Measurements from ENCODE around the gene CFAP70. TPM values are rescaled to one million over a fixed set of nuclear protein-coding genes. Genes with fewer than 3 reads are reported as not detected.

The CFAP70 gene
- total RNA-seq, 1 experiment from 2014 or later: 0.24 TPM

DNA sequence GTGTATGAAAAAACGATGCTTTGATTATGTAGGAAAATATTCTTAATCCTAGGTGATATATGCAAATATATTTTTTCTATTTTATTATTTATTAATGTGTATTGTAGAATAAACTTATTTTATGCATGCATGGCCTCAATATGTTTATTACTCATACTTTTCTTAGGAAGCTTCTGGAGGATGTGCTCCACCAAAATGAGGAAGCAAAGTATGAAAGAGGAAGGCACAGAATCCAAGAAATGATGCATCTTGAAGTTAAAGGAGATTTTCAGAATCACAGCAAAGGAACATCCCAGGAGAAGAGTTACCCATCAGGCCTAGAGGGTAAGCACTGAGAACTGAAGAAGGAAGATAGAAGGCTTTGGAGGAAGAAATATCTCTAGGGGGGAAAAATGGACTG lies 71.2 kb downstream of the CFAP70 start:
- H2BK120ac ChIP-seq (ENCODE audit: low read depth, low read length, poor library complexity, severe bottlenecking): no peak overlapping the region
- no peaks in the 10 kb centered on the region for H3K79me1 ChIP-seq (ENCODE audit: insufficient read depth, low read depth, low read length, poor library complexity, severe bottlenecking)
- H3K79me2 ChIP-seq (ENCODE audit: insufficient read depth, low read length): no peaks in the 10 kb centered on the region
- no CpG with 5 or more reads among the region's 1 CpG for WGBS (ENCODE audit: extremely low coverage, insufficient read length, low lambda C conversion rate)
- H3K27me3 ChIP-seq (ENCODE audit: insufficient read depth, low read length): no peaks in the 10 kb centered on the region
- no peak overlapping the region for H3K14ac ChIP-seq (ENCODE audit: insufficient read depth, low read length)
- no peak overlapping the region for H3K56ac ChIP-seq (ENCODE audit: insufficient read length, low read depth, low read length)
- Mint-ChIP-seq H3K9me3 (peaks cover 16 to 18% of the 10 kb centered on the region in 2 experiments), H3K4me3 (no peak overlapping the region), H3K27me3 (ENCODE audit: low read depth) (peaks cover 3% of the 10 kb centered on the region), H3K36me3 (ENCODE audit: insufficient read depth in 1 of 3, low read depth in 3 of 3) (no peaks in the 10 kb centered on the region; a peak in 3 of 7 replicates), H3K4me1 (no peaks in the 10 kb centered on the region), H3K27ac (no peak overlapping the region; a peak in 1 of 7 replicates)
- H2BK12ac ChIP-seq (ENCODE audit: insufficient read length, low read depth, low read length): no peak overlapping the region
- no peaks in the 10 kb centered on the region for H3K9me3 ChIP-seq (ENCODE audit: control insufficient read depth, low read depth, low read length)
- H3K18ac ChIP-seq (ENCODE audit: insufficient read length, low read depth, low read length): no peak overlapping the region
- H3K4me2 ChIP-seq (ENCODE audit: insufficient read depth, insufficient read length, low read length): no peak overlapping the region
- H2BK15ac ChIP-seq (ENCODE audit: low read depth, low read length): no peak overlapping the region
- H2BK20ac ChIP-seq (ENCODE audit: low read depth, low read length, poor library complexity, severe bottlenecking): no peak overlapping the region
- no peak overlapping the region for H3K27ac ChIP-seq (ENCODE audit: insufficient read length, low read depth, low read length)
- no peak overlapping the region for H4K5ac ChIP-seq (ENCODE audit: insufficient read length, low read depth, low read length)
- no peaks in the 10 kb centered on the region for H4K20me1 ChIP-seq (ENCODE audit: control insufficient read depth, insufficient read depth, insufficient read length)
- no peak for TF ChIP-seq CTCF (conservative IDR thresholded peaks at IDR 0.05)
- H4K8ac ChIP-seq (replicated peaks; ENCODE audit: insufficient read length, low read depth, low read length): no peak overlapping the region
- H3K9ac ChIP-seq (ENCODE audit: extremely low read depth, insufficient read length, low read length): no peak overlapping the region
- no peak overlapping the region for H3K4ac ChIP-seq (ENCODE audit: low read depth, low read length)
- H3T11ph ChIP-seq (ENCODE audit: low read length): no peak overlapping the region
- no peaks in the 10 kb centered on the region for H3K23me2 ChIP-seq (ENCODE audit: insufficient read length, low read depth, low read length, poor library complexity, severe bottlenecking)
- H2AK5ac ChIP-seq (ENCODE audit: insufficient read length, low read length): no peak overlapping the region
- H2AFZ ChIP-seq (ENCODE audit: low read length): no peak overlapping the region
- no peak overlapping the region for H2BK5ac ChIP-seq (ENCODE audit: insufficient read length, low read length)
- DNase-seq: no peak
- no peaks in the 10 kb centered on the region for H3K4me1 ChIP-seq (ENCODE audit: insufficient read depth, low read length)
- no peak overlapping the region for H4K91ac ChIP-seq (ENCODE audit: insufficient read length, low read depth, low read length)
- no peak overlapping the region for H3K23ac ChIP-seq (ENCODE audit: insufficient read length, low read depth, low read length)

Data from H9 (cell line).